ENCODE data around the gene ARAP2. TPM values are rescaled to one million over a fixed set of nuclear protein-coding genes. Genes with fewer than 3 reads are reported as not detected.

The ARAP2 gene
- total RNA-seq, 2 experiments from 2014 or later, result 34.7 to 35.5 TPM

DNA sequence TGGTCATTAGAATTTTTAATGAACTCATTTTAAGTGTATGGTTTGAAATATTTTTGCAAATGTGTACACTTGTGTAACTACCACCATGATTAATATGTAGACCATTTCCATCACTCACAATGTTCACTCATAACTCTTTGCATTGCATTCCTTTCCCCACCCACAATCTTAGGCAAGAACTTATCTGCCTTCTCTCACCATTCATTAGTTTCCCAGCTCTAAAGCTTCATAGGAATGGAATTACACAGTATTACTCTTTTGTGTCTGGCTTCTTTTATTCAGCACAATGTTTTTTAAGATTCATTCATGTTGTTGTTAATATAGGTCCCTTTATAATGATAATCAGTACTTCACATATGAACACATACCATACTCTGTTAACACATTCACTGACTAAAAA lies 106.1 kb downstream of the ARAP2 start:
- H3K4me1 Mint-ChIP-seq (ENCODE audit: low read depth), result no peaks in the 10 kb centered on the region
- H3K36me3 Mint-ChIP-seq (ENCODE audit: low read depth), result peaks cover 6% of the 10 kb centered on the region
- no peak overlapping the region for H3K27ac Mint-ChIP-seq
- no peaks in the 10 kb centered on the region for H3K27me3 Mint-ChIP-seq (ENCODE audit: low read depth)
- H3K9me3 Mint-ChIP-seq (ENCODE audit: insufficient read depth), result no peaks in the 10 kb centered on the region
- H3K4me3 Mint-ChIP-seq, result no peak overlapping the region
- ChIA-PET CTCF (no interaction called here), POLR2A (no interaction called here)
- DNase-seq (no peak), ATAC-seq (no peak)

- no peaks in the 10 kb centered on the region for H3K4me1 Mint-ChIP-seq (ENCODE audit: low read depth)
- H3K27me3 Mint-ChIP-seq (ENCODE audit: low read depth), result no peaks in the 10 kb centered on the region
- ATAC-seq (no peak), DNase-seq (no peak)
- peaks cover 3% of the 10 kb centered on the region for H3K36me3 Mint-ChIP-seq (ENCODE audit: low read depth)
- H3K27ac Mint-ChIP-seq, result no peak overlapping the region
- no peaks in the 10 kb centered on the region for H3K9me3 Mint-ChIP-seq (ENCODE audit: insufficient read depth)
- H3K4me3 Mint-ChIP-seq, result no peak overlapping the region
- POLR2A ChIA-PET, result no interaction called here
- CTCF ChIA-PET, result no interaction called here
Measured at GRCh38 chr4:36137336-36137735, 107.0 kb downstream of the ARAP2 start.

- Mint-ChIP-seq H3K36me3 (ENCODE audit: low read depth) (peaks cover 14% of the 10 kb centered on the region), H3K4me1 (ENCODE audit: low read depth) (no peaks in the 10 kb centered on the region), H3K27ac (no peak overlapping the region), H3K9me3 (ENCODE audit: insufficient read depth) (no peaks in the 10 kb centered on the region), H3K4me3 (no peak overlapping the region), H3K27me3 (ENCODE audit: low read depth) (no peaks in the 10 kb centered on the region)
- CTCF ChIA-PET, result interaction anchor here (0.8 kb wide), 1 partner anchor 99 kb away, joined by 3 read pairs; no protein-coding TSS in a partner anchor
- POLR2A ChIA-PET, result no interaction called here
- no peak for DNase-seq
- no peak for ATAC-seq
Measured at GRCh38 chr4:36133658-36134057, 110.7 kb downstream of the ARAP2 start.

GRCh38 chr4:36133086-36133485 lies 111.2 kb downstream of the ARAP2 start:
- CTCF ChIA-PET, result interaction anchor here (0.8 kb wide), 1 partner anchor 99 kb away, joined by 3 read pairs; no protein-coding TSS in a partner anchor
- Mint-ChIP-seq H3K27ac (no peak overlapping the region), H3K4me3 (no peak overlapping the region), H3K27me3 (ENCODE audit: low read depth) (no peaks in the 10 kb centered on the region), H3K4me1 (ENCODE audit: low read depth) (no peaks in the 10 kb centered on the region), H3K36me3 (ENCODE audit: low read depth) (peaks cover 14% of the 10 kb centered on the region), H3K9me3 (ENCODE audit: insufficient read depth) (no peaks in the 10 kb centered on the region)
- POLR2A ChIA-PET, result no interaction called here
- no peak for ATAC-seq
- no peak for DNase-seq

DNA sequence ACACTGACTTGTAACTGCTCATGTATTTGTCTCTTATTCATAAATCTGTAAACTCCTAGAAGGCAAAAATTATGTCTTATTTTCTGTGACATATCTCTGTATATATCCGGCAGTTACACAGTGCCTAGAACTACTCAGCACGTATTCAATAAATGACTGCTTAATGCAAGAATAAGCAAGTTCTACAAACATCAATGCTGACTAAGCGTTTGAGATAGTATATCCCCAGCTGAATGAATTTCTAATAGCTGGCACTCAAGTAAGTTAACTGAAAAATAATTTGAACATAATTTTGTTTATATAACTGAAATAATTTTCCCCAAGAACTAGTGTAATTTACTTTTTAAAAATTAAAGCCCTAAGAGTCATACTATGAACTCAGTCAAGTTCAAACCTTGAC lies 113.7 kb downstream of the ARAP2 start:
- Mint-ChIP-seq H3K27ac (no peak overlapping the region), H3K9me3 (ENCODE audit: insufficient read depth) (no peaks in the 10 kb centered on the region), H3K4me1 (ENCODE audit: low read depth) (no peaks in the 10 kb centered on the region), H3K4me3 (no peak overlapping the region), H3K36me3 (ENCODE audit: low read depth) (peaks cover 17% of the 10 kb centered on the region), H3K27me3 (ENCODE audit: low read depth) (no peaks in the 10 kb centered on the region)
- DNase-seq (no peak), ATAC-seq (no peak)
- ChIA-PET CTCF (no interaction called here), POLR2A (no interaction called here)

DNA sequence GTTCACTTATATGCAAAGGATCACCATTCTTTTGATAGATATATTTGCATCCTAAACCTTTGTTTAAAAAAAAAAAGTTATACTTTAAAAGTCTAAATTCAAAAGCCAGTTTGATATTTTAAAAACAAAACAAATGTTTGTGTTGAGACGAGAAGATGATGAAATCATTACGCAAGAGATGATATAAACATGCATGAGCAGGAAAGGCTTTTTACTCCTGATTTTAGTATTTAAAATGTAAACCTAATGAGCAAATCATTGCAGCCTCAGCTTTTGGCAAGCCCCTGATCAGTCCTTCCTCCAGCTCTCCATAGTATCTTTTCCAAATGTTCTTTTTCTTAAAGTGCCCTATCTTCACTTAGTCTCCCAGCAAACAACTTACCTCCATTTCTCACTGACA lies 115.6 kb downstream of the ARAP2 start:
- Mint-ChIP-seq H3K27me3 (ENCODE audit: low read depth) (no peaks in the 10 kb centered on the region), H3K9me3 (ENCODE audit: insufficient read depth) (no peaks in the 10 kb centered on the region), H3K4me3 (no peak overlapping the region), H3K36me3 (ENCODE audit: low read depth) (peaks cover 26% of the 10 kb centered on the region), H3K27ac (no peak overlapping the region), H3K4me1 (ENCODE audit: low read depth) (no peaks in the 10 kb centered on the region)
- DNase-seq (no peak), ATAC-seq (no peak)
- ChIA-PET POLR2A (no interaction called here), CTCF (no interaction called here)

GRCh38 chr4:36123906-36124305 lies 120.4 kb downstream of the ARAP2 start:
- Mint-ChIP-seq H3K4me3 (no peak overlapping the region), H3K27me3 (ENCODE audit: low read depth) (no peaks in the 10 kb centered on the region), H3K36me3 (ENCODE audit: low read depth) (peaks cover 31% of the 10 kb centered on the region), H3K27ac (no peak overlapping the region), H3K9me3 (ENCODE audit: insufficient read depth) (no peaks in the 10 kb centered on the region), H3K4me1 (ENCODE audit: low read depth) (no peaks in the 10 kb centered on the region)
- ATAC-seq (no peak), DNase-seq (no peak)
- ChIA-PET CTCF (no interaction called here), POLR2A (no interaction called here)

DNA sequence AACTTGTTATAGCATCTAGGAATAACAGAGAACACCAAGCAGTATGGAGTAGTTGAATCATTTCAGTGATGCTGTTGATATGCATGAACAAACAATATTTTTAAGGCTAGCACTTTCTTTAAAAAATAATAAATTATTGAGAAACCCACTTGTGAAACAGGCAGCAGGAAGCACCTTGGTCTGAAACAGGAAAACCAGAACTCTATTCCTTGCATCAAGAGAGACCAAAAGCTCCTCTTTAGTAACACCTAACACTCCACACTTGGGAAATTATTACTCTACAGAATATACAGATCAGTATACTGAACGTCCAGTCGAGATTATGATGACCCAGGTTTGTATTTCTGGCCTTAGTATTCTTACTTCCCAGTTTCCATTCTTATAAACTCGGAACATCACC lies 129.0 kb downstream of the ARAP2 start:
- Mint-ChIP-seq H3K9me3 (ENCODE audit: insufficient read depth) (no peaks in the 10 kb centered on the region), H3K27ac (no peak overlapping the region), H3K27me3 (ENCODE audit: low read depth) (no peaks in the 10 kb centered on the region), H3K4me1 (ENCODE audit: low read depth) (peaks cover 9% of the 10 kb centered on the region), H3K4me3 (no peak overlapping the region), H3K36me3 (ENCODE audit: low read depth) (peaks cover 18% of the 10 kb centered on the region)
- POLR2A ChIA-PET, result no interaction called here
- ATAC-seq (no peak), DNase-seq (no peak)
- CTCF ChIA-PET, result no interaction called here

DNA sequence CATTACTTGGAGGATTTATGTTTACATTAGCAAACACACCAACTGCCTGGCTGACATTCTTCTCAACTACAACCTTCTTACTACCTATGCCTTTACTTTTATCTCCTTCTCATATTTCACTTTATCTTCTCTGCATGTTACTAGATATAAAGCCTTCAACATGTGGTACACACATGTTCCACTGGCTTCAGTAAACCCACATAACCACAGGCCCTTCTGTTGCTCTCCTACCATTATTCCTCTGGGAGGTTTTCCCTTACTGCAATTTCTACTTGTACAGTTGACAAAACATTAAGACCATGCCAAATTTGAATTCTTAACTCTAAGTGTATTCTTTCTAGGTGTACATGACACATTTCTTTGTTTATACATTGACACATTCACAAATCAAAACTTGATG lies 133.1 kb downstream of the ARAP2 start:
- ChIA-PET POLR2A (no interaction called here), CTCF (no interaction called here)
- H3K27ac Mint-ChIP-seq, result no peak overlapping the region
- H3K4me3 Mint-ChIP-seq, result no peak overlapping the region
- ATAC-seq (no peak), DNase-seq (no peak)
- H3K4me1 Mint-ChIP-seq (ENCODE audit: low read depth), result peaks cover 9% of the 10 kb centered on the region
- no peaks in the 10 kb centered on the region for H3K27me3 Mint-ChIP-seq (ENCODE audit: low read depth)
- H3K36me3 Mint-ChIP-seq (ENCODE audit: low read depth), result peaks cover 16% of the 10 kb centered on the region
- H3K9me3 Mint-ChIP-seq (ENCODE audit: insufficient read depth), result no peaks in the 10 kb centered on the region

DNA sequence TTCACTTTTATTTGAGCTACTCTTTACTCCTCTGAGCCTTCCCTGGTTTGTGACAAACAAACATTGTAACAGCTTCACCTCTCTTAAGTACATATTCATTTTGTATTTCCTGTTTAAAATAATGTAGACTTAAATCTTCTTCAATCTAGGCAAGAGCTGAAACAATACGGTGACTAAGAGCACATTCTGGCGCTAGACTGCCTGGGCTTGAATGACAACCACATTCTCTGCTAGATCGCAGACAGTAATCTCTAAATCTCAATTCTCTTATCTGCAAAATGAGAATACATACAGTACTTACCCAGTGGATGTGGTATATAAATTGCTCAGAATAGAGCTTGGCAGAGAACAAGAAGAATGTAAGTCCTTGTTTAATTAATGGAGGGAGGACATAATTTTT lies 144.8 kb downstream of the ARAP2 start:
- Mint-ChIP-seq H3K4me3 (no peak overlapping the region), H3K4me1 (ENCODE audit: low read depth) (no peaks in the 10 kb centered on the region), H3K27me3 (ENCODE audit: low read depth) (no peaks in the 10 kb centered on the region), H3K36me3 (ENCODE audit: low read depth) (peaks cover 33% of the 10 kb centered on the region), H3K9me3 (ENCODE audit: insufficient read depth) (no peaks in the 10 kb centered on the region), H3K27ac (no peak overlapping the region)
- ChIA-PET CTCF (interaction anchor here (0.6 kb wide), 1 partner anchor 549 kb away, joined by 3 read pairs; no protein-coding TSS in a partner anchor), POLR2A (no interaction called here)
- no peak for ATAC-seq
- no peak for DNase-seq

- ChIA-PET CTCF (no interaction called here), POLR2A (no interaction called here)
- Mint-ChIP-seq H3K4me3 (no peak overlapping the region), H3K27ac (no peak overlapping the region), H3K27me3 (ENCODE audit: low read depth) (no peaks in the 10 kb centered on the region), H3K4me1 (ENCODE audit: low read depth) (no peaks in the 10 kb centered on the region), H3K36me3 (ENCODE audit: low read depth) (peaks cover 22% of the 10 kb centered on the region), H3K9me3 (ENCODE audit: insufficient read depth) (no peaks in the 10 kb centered on the region)
- ATAC-seq (no peak), DNase-seq (no peak)
Measured at GRCh38 chr4:36094995-36095394, 149.3 kb downstream of the ARAP2 start.

DNA sequence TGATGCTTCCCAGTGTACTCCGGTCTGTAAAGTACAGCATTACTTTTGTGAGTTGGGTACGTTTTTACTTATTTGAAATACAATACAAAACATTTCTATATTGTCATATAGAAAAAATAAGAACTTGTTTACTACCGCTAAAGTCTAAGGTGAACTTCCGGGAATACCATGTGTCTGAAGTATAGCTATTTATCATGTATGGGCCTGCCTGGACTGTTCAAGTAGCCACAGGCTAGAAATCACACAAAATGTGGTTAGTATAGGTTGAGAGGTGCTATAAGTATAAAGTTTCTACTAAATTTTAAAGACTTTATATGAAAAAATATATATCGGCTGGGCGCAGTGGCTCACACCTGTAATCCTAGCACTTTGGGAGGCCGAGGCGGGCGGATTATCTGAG lies 152.3 kb downstream of the ARAP2 start:
- DNase-seq (no peak), ATAC-seq (no peak)
- ChIA-PET POLR2A (no interaction called here), CTCF (no interaction called here)
- no peaks in the 10 kb centered on the region for H3K9me3 Mint-ChIP-seq (ENCODE audit: insufficient read depth)
- H3K27me3 Mint-ChIP-seq (ENCODE audit: low read depth), result no peaks in the 10 kb centered on the region
- no peak overlapping the region for H3K27ac Mint-ChIP-seq
- H3K4me1 Mint-ChIP-seq (ENCODE audit: low read depth), result no peaks in the 10 kb centered on the region
- H3K4me3 Mint-ChIP-seq, result no peak overlapping the region
- peaks cover 13% of the 10 kb centered on the region for H3K36me3 Mint-ChIP-seq (ENCODE audit: low read depth)

- H3K9me3 Mint-ChIP-seq (ENCODE audit: insufficient read depth), result no peaks in the 10 kb centered on the region
- POLR2A ChIA-PET, result no interaction called here
- ATAC-seq (no peak), DNase-seq (no peak)
- CTCF ChIA-PET, result no interaction called here
- peaks cover 2% of the 10 kb centered on the region for H3K4me1 Mint-ChIP-seq (ENCODE audit: low read depth)
- H3K36me3 Mint-ChIP-seq (ENCODE audit: low read depth), result peaks cover 13% of the 10 kb centered on the region
- H3K27ac Mint-ChIP-seq, result no peak overlapping the region
- no peak overlapping the region for H3K4me3 Mint-ChIP-seq
- no peaks in the 10 kb centered on the region for H3K27me3 Mint-ChIP-seq (ENCODE audit: low read depth)
Measured at GRCh38 chr4:36088542-36088941, 155.8 kb downstream of the ARAP2 start.

Data from activated CD8-positive, alpha-beta T cell treated with anti-CD3 and anti-CD28 coated beads, Interleukin-2, amount 10 ng/mL, durations not matched to agents 7 days and 5 days (primary cell).